Fibroblast of skin of scalp (primary cell): ENCODE data around the gene CD93.

Experiments
- DNase-seq: peaks from one replicate; pipeline ENCODE4 v3.0.0-alpha.2; 2013

The CD93 gene

GRCh38 chr20:23097636-23098580 lies 11.8 kb upstream of the CD93 start:
- DNase-seq: no peak

DNA sequence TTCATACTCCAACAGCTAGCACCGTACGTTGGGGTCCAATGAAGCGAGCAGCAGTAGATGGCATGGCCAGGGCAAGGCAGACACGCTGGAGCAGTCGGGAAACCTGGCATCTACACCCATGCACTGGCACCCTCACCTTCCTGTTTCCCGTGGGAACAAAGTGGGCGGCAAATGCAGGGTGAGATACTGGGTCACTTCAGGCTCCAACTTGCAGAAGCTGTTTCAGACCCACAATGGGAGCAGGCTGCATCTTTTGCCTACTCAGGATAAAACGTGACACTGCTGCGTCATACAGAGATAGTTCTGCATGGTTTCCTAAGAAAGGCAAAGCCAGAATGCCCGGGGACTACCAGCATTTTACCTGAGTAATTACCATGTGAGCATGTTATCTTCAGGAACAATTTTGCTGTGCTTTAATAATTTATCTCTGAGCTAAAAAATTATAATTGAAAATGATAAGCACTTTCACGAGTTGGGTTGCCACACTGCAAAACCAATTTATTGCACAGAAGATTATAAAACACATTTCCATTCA lies 10.9 kb upstream of the CD93 start:
- DNase-seq: no peak

DNA sequence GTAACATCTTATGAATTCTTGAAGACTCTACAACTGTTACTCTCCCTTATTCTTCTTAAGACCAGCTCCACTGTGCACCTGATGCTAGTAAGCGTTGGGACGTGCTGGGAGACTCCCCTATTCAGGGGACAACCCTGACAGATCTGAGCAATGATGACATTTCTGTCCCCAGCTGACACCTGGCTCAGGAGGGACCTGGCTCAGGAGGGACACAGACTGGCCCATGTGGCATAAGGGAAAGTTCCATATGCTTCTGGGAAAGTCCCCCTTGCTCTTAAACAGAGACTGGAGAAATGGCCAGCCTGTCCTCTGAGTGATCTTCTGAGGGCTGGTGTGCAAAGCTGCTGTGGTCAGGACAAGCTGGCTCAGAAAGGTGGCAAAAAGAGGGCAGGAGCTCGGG lies 10.0 kb upstream of the CD93 start:
- no peak for DNase-seq

- no peak for DNase-seq
Observed at GRCh38 chr20:23095499-23095898, 9.4 kb upstream of the CD93 start.

- DNase-seq: no peak
Observed at GRCh38 chr20:23094927-23095326, 8.8 kb upstream of the CD93 start.

- DNase-seq: no peak
Observed at GRCh38 chr20:23094213-23094896, 8.2 kb upstream of the CD93 start.

DNA sequence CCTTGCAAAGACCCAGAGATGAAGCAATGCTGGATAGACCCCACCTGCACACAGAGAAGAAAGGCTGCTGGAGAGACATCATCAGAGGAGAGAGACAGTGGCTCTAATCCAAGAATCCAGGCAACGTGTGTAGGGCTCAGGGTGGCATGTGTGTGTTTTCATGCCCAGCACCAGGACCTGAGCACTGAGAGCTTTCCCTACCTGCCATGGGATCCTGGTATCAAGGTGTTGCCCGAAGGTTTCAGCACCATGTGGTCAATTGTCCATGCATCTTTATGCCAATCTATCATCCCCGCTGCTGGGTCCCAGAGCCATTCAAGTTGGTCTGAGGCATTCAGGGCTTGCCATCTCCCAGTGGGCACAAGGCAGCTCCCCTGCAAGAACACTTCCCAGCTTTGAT lies 7.5 kb upstream of the CD93 start:
- DNase-seq: no peak

- no peak for DNase-seq
Observed at GRCh38 chr20:23092861-23093495, 6.9 kb upstream of the CD93 start.

DNA sequence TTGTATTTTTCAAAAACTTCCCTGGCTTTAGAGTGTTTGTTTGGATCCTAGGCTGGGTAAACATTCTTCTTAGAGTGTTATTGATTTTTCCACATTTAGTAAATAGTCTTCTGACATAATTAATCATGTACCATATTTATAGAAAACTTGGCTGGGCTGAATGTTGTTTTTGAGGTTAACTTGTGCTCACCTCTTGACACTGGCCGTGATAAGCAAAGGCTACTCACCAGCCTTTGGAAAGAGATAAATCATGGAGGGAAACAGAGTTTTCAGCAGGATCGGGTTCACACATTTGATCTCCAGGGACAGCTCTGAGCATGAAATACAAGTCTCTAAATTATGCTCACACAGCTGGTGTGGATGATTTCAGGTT lies 6.2 kb upstream of the CD93 start:
- no peak for DNase-seq

DNA sequence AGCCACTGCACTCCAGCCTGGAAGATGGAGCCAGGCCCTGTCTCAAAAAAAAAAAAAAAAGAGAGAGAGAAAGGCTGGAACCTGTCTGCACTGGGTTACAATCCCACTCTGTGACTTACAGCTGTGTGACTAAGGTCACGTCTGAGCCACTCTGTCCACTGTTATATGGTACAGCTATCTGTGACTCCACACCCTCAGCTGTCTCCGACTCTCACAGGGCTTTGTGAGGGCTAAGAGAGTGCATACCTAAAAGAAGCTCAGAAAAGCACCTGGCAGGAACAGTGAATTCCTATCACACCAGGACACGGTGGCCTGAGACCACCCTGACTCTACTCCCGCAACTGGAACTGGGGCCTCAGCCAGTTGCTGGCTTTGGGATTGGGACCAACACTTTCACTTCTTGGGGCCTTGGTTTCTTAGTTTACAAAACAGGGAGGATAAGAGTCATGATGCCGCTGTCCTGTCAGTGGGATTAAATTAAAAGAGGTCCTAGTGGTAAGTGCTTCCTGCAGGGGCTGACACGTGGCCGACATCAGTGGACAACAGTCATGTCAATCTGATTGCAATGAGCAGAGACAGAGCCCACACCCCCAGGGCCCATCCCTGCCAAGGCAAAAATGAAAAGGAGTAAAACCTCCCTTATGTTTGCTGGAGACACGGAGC lies 5.7 kb upstream of the CD93 start:
- DNase-seq: no peak

DNA sequence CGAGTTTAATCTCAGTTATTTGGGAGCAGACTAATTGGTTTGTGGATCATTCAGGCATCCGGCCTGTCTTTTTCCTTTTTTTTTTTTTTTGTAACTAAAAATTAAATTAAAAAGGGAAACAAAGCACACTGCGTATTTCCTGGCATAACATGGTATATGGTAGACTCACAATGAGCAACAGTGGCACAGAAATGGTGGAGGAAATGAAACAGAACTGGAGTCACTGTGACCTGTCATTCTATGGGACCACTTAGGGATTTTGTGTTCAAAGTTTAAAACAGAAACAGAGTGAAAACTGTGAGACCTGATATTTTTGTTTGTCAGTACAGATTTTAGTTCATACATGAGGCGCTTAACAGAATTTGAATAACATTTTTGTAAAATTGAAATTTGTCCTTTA lies 4.8 kb upstream of the CD93 start:
- DNase-seq: no peak

DNA sequence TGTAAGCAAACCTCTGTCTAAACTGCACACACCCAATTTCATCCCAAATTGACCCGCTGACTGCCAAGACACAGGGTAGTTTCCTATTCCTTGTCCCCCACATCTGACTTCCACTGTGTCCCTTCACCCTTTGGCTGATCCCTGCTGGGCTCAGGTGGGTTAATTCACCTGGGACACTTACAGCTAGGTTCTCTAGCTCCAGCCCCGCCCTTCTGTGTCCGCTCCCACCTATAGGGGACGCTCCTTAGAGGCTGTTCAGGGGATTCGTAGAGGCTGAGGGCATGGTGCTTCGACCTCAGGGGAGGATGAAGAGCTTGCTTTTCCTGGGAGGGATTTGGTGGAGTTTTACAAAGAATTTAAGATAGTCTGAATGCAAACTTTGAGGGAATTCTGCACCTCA lies 4.0 kb upstream of the CD93 start:
- DNase-seq: no peak

DNA sequence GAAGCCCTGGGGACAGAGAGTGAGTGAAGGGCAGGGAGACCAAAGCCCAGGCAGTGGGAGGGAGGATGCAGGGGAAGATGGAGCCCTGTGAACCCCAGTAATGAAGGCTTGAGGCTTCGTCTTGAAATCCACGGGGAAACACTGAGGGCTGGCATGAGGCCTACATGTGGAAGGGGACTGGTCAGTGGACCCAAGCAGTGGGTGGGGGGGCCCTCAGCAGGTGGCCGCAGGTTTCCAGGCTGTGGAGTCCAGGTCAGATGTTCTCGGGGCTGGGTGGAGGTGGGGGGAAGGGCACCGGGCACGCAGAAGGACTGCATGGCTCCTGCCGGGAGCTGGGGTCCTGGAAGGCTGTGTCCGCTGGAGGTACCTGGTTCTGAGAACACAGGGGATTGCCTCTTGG lies 2.7 kb upstream of the CD93 start:
- DNase-seq: no peak

DNA sequence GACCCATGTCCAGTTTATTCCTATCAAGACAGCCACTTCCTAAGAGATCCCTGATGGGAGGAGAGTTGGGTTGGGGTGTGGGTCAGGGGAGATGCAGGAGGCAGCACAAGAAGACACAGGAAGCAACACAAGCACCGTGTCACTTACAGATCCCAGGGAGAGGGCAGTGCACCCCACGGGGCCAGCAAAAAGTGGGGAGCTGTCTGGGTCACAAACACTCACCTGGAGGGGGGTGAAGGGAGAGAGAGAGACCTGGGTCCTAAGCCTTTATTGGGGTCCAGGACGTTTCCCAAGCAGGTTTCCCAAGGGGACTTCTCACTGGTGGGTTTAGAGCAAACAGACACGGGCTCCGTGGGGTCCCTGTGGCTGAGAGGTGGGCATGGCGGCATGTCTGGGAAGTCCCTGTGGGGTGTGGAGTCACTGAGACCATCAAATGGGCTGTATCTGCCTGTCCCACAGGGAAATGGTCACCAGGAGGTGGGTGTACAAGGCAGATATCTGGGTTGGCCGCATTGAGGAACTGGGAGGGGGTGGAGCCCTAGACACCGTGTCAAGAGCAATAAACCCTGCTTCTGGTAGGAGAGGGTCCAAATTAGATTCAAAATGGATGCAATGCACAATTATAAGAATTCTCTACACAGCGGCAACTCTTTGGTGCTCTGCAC lies 1.6 kb upstream of the CD93 start:
- no peak for DNase-seq

DNA sequence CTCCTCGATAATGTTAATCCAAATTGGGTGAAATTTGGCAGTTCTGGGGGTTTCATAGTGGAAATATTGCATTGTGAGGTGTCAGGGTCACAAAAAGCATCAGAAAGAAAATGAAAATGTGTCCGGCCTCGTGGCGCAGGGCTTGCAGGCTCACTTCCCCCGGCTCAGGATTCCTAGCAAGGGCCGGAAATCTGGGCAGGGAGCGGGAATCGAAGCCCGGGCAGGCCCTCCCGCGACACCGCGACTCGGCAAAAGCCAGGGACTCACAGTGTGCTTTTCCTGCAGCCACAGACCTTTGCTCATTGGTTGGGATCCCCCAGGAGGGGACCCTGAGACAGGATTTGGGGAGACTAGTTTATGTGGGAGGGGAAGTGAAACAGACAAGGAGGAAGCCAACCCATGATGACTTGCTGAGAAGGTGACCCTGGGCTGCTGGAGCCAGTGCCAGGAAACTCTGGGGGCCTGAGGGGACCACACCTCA lies 847 bp upstream of the CD93 start:
- DNase-seq: no peak

- DNase-seq: no peak
Observed at GRCh38 chr20:23085436-23086055, 578 bp downstream of the CD93 start.

DNA sequence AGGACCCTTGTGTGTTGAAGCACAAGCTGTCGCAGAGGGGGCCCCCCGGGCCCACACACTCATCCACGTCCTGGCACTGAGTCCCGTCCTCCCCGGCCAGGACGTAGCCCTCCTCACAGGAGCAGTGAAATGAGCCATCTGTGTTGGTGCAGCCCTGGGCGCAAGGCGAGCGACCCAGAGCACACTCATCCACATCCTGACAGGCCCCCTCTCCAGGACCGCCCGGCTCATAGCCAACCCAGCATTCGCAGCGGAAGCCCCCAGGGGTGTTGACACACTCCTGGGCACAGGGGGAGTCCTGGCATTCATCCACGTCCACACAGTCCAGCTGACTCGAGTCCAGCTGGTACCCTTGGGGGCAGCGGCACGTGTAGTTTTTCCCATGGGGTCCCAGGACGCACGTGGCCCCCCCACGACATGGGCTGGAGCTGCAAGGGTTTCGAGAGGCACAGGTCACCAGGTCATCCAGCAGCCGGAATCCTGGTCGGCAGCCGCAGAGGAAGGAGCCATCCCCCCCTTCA lies 1.2 kb downstream of the CD93 start:
- no peak for DNase-seq

GRCh38 chr20:23084282-23084844 lies 1.8 kb downstream of the CD93 start:
- DNase-seq: no peak

GRCh38 chr20:23083553-23084220 lies 2.4 kb downstream of the CD93 start:
- DNase-seq: no peak

GRCh38 chr20:23082846-23083552 lies 3.1 kb downstream of the CD93 start:
- DNase-seq: no peak
